HG03571 (cell line): Measurements from ENCODE around the gene MARK3.

ENCODE experiments used
- ATAC-seq: cut with Tn5 transposase; IDR thresholded peaks from one replicate; pipeline ENCODE4 v1.9.1; 2021; ENCODE audit not compliant: unreplicated experiment

MARK3 gene

DNA sequence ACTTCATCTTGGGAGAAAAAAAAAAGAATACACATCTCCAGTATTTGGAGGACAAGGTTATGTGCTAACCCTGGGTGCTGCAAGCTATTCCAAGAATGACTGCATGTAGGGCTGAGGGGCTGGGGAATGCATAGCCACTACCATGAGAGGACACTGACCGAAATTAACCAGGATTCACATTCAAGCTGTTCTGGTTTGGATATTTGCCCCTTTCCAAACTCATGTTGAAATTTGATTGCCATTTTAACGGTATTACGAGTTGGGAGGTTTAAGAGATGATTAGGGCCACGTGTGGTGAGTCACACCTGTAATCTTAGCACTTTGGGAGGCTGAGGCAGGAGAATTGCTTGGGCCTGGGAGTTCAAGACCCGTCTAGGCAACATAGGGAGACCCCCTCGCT is 18.5 kb upstream of the MARK3 start:
- no peak for ATAC-seq

DNA sequence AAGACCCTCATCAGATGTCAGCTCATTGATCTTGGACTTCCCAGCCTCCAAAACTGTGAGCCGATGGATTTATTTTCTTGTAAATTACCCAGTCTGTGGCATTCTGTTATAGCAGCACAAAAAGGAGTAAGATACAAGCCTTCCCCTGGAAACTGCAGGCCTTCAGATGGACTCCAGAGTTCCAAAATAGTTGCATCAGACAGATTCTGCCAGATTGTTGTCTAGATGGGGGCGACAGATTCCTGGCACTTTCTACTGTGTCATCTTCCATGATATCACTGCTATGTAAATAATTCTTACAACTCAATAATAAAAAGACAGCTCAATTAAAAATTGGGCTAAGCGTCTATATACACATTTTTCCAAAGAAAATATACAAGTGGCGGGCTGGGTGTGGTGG is 17.2 kb upstream of the MARK3 start:
- no peak for ATAC-seq

DNA sequence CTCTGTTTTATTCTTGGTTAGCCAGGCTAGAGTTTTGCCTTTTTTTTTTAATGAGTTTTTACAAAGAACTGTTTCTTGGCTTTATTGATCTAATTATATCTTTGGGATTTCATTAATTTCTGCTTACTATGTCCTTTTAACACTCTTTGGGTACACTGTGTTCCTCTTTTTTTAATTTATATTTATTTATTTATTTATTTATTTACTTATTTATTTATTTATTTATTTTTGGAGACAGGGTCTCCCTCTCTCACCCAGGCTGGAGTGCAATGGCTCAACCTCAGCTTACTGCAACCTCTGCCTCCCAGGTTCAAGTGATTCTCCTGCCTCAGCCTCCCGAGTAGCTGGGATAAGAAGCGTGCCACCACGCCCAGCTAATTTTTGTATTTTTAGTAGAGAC is 15.1 kb upstream of the MARK3 start:
- ATAC-seq = no peak

DNA sequence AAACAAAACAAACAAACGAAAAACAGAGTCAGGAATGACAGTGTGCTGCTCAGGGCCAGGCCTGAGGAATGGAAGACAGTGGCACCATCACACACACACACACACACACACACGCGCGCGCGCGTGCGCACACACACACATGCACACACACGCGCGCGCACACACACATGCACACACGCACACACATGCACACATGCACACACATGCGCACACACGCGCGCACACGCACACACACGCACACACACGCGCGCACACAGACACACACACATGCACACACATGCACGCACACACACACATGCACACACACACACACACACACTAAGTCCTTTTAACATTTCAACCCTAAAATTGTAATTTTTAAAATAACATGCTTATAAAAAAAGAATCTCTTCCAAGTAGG is 13.2 kb upstream of the MARK3 start:
- no peak for ATAC-seq

DNA sequence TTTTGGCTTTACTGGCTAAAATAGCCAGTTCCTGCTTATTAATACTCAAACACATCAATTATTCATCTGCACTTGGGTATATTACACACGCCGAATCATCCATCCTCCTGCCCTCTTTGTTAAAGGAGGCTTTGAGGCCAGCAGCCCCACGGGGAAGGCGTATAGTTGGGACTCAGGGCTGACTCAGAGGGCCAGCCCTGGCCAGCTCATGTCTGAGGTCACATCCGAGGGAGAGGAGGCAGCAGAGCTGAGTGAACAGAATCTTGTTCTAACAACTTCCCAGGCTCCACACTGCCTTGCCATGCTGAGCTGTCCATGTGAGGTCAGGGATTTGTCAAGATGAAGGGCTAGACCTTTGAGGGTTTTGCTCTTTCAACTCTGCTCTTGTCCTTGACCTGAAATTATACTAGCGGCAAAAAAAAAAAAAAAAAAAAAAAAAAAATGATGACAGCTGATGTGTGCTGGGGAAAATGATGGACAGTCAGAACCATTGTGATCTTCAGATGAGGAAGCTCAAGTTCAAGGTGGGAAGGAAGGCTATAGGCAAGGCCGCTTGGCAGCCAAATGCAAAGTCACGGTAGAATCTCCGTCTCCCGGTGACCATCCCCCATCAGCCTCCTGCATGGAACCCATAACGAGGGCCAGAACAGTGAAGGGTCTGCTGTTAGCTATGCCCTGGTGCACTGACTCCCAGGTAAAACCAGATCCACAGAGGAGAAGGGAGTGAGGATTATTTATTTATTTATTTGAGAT is 12.5 kb upstream of the MARK3 start:
- ATAC-seq = no peak

DNA sequence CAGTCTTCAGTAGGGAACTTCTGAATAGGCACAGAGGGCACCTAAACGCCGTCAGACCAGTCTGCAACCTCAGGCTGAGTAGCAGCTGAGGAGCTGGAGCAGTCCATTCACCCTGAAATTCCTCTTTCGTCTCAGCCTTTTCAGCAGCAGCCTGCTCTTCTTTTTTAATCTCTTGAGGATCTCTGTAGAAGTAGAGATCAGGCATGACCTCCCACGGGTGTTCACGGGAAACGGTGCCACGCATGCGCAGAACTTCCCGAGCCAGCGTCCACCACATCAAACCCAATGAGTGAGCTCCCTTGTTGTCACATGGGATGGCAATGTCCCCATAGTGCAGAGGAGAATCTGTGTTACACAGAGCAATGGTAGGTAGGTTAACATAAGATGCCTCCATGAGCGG is 11.1 kb upstream of the MARK3 start:
- ATAC-seq = no peak

DNA sequence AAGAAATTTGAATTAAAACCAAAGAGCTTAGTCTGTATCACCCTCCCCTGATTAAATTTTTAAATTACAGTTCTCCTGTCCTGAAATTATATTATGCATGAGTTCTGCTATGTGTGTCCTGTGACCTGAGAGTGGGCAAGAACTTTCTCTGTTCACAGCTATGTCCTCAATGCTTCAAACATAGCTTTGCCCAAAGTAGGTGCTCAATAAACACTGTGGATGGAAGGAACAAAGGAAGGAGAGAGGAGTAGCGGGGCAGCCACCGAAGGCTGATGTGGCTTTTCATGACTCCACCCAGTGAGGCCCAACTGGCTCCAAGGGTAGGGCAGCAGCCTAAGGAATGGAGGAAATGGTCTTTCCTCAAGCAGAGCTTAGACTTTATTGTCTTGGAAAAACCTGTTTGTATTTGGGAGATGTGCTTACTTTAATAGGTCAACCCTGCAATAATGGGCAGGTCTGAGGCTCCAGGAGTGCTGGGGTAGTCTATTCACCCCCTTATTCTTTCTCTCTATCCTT is 7.6 kb upstream of the MARK3 start:
- ATAC-seq = no peak

DNA sequence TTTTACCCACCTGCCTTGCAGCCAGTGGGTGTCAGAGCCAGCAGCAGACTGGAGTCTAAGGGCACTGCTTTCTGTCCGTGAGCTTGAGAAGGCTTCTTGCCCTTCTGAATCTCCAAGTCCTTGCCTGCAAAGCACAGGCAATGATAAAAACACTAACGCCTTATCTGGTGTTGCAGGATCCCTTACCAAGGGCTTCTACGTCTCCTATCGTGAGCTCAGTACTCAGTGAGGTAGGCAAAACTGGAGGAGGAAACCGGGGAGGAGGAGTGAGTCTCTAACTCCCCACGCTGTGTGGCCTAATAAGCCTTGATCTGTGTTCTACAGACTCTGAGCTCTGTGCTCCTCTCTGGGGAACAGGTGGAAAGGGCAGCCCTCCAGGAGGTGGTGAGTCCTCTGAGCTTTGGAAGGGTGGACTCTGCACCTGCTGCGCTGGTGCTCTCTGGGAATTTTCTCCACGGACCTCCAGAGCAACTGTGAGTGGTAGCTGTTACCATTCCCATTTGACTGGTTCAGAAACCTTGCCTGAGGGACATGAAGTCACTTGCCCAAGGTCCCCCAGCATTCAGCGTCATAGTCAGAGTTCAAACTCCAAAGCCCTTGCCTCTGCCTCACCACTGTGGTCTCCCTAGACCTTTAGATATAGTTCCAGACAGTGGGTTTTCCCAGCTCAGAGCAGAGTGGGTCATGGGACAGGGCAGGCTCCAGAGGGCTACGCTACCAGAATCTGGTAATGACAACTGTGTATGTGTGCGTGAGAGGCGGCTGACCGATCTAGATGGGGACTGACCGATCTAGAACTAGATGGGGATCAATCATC is 7.0 kb upstream of the MARK3 start:
- ATAC-seq = no peak

DNA sequence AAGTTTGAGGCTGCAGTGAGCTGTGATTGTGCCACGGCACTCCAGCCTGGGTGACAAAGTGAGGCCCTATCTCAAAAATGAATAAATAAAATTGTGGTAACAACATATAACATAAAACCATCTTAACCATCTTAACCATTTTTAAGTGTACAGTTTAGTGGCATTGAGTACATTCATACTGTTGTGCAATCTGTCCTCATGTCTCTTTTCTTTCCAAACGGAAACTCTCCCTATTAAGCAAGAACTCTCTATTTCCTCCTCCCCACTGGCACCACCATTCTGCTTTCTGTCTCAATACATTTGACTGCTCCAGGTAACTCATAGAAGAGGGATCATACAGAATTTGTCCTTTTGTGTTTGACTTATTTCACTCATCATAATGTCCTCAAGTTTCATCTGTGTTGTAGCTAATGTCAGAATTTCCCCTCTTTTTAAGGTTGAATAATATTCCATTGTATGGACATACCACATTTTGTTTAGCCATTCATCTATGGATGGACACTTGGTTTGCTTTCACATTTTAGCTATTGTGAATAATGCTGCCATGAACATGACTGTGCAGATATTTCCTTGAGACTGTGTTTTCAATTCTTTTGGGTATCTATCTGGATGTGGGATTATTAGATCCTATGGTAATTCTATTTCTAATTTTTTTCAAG is 4.4 kb upstream of the MARK3 start:
- ATAC-seq = no peak

DNA sequence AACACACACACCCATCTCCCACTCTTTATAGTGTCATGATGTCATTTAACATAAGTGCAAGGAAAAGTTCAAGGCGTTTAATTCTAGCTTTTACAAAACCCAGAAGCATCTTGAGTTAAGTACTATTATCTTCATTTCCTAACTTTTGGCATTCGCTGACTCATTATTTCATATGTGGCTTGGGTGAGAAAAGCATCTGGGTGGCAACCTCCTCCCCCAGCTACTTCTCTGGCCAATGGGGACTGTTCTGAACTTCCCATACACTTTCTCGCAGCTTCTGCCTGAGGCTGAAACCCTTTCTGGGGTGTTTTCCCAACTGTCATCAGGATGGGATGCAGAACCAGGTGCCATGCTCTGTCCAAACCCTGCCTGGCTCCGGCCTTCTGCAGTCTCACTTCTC is 2.8 kb upstream of the MARK3 start:
- ATAC-seq = no peak

DNA sequence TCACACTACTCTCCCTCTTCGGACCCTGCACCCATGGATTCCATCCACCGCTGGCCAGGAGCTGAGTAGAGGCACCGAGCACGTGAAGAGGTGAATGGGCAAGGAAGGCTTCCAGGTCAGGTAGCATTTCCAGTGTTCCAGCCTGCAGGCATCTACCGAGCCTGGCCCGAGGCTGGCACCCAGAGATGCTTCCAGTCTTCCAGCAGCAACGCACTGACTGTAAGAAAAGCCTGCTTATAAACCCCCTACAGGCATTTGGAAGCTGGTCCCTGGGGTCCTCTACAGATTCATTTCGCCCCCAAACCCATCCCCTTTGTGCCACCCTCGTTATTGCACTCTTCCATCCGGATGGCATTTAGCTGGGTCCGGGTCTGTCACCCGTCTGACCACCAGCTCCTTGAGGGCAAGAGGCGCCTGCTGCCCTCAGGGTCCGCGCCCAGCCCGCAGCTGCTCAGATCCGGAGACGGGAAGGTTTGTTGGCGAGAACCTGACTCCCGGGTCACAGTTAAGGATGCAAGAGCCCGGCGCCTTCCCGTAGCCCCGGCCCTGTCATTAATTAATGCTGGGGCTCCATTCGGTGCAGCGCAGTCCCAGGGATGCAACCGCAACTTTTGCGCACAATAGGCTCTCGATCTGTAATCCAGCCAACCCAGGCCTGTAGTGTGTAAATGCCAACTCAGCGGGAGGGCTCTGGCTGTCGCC is 614 bp upstream of the MARK3 start:
- ATAC-seq = no peak

DNA sequence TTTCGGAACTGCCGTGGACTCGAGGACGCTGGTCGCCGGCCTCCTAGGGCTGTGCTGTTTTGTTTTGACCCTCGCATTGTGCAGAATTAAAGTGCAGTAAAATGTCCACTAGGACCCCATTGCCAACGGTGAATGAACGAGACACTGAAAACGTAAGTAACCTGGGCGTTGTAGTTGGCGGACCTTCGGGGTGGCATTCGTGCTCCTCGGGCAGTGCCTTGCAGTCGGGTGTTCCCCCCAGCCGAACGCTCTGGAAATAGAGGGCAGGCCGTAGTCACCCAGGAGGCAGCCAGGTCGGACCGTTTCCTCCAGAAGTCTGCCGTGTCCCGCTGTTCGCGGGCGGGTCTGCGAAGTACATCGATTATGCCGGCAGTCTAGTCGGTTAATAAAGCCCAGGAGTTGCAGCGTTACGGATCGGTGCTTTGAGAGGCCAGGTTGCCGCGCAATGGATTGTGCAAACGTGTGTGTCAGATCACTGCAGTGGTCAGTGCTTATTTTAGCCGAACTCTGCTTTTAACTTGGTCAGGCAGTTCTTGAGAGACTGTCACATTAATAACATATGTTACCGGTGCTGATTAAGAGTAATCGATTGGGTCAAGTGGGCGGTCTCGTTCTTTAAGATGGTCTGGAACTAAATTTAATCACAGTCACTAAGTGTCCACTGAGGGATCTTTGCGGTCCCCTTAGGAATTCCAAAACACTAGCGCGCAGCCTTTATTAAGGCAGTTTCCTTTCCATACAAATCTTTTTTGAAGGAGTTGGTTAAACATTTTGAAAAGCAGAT is 906 bp downstream of the MARK3 start:
- no peak for ATAC-seq

DNA sequence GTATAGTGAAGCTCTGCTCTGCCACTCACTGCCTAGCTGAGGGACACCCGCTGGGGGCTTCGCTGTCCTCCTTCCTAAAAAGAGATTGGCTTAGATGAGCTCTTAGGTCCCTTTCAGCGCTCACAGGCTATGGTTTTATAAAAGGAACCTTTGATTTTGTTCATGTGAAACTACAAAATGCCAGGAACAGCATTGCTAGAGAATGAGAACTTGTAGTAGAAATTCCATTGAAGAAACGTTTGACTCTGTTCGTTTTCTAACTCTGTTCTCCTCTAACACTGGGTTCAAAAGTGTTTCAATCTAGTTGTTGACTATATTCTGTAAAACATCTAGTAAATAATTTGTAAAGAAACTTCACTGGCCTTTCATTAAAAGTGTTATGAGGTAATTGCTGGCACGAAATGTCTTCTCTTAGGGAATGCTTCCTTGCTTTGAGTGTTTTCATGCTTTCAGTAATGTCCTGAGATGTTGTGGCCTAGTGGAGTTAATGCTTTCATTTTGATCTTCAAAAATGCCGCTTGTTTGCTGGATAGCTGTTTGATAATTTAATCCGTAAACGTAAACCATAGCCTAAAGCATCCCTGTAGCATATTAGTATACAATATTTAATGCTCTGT is 1.6 kb downstream of the MARK3 start:
- no peak for ATAC-seq

DNA sequence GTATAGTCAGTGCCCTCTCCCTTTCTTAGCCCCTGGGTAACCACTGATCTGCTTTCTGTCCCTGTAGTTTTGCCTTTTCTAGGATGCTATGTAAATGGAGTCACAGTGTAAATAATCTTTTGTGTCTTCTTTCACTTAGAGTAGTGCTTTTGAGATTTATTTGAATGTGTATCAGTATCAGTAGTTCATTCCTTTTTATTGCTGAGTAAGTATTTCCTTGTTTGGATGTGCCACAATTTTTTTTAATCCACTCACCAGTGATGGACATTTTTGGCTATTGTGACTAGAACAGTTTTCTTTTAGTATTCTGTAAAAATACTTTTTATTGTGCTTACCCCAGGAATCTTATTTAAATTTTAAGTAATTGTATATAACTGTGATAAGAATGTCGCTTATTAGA is 3.4 kb downstream of the MARK3 start:
- ATAC-seq = no peak

DNA sequence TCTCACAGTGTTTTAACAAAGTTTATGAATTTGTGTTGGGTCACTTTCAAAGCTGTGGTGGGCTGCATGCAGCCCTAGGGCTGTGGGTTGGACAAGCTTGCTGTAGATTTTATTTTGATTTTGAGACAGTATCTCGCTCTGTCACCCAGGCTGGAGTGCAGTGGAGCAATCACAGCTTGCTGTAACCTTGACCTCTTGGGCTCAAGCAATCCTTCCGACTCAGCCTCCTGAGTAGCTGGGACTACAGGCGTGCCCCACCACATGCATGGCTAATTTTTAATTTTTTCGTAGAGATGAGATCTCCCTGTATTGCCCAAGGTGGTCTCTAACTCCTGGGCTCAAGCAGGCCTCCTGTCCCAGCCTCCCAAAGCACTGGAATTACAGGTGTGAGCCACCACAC is 5.4 kb downstream of the MARK3 start:
- no peak for ATAC-seq

DNA sequence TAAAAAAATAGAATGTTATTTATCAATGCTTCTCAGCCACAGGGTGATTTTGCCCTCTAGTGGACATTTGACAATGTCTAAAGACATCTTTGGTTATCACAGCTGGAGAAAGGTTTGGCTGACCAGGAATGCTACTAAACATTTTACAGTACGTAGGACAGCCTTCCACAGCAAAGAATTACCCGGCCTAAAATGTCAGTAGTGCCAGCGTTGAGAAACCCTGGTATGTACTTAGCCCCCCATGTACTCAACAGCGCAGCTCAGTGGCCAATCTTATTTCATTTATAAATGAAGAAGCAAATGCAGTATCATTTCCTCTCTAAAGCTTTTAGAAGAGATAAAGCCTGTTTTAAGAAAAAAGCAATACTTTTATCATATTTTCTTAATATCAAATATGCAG is 5.8 kb downstream of the MARK3 start:
- no peak for ATAC-seq

DNA sequence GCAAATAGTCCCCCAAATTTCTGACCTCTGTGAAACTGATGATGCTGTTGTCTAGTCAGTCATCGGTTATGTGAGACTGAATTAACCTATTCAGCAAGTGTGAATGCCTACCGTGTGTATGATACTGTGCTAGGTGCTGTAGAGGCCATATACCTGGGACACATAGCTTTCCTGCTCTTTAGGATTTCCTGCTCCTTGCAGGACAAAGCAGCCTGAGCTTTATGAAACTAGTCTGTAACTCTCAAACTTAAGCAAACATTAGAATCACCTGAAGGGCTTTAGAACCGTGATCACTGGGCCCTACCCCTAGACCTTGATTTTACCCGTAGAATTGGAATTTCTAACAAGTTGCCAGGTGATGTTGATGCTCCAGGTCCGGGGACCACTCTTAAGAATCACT is 6.9 kb downstream of the MARK3 start:
- no peak for ATAC-seq

DNA sequence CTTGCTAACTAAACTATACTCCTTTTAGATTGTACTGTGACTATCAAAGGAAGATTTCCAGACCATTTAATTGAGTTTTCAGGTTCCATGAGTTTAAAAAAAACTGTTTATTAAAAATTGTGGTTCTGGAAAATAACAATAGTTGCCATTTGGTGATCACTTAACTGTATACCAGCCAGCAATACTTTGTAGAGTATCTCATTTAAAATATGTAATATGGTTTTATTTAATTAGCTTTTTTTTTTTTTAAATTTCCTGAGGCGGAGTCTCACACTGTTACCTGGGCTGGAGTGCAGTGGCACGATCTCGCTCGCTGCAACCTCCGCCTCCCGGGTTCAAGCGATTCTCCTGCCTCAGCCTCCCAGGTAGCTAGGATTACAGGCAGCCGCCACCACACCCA is 7.4 kb downstream of the MARK3 start:
- ATAC-seq = no peak

DNA sequence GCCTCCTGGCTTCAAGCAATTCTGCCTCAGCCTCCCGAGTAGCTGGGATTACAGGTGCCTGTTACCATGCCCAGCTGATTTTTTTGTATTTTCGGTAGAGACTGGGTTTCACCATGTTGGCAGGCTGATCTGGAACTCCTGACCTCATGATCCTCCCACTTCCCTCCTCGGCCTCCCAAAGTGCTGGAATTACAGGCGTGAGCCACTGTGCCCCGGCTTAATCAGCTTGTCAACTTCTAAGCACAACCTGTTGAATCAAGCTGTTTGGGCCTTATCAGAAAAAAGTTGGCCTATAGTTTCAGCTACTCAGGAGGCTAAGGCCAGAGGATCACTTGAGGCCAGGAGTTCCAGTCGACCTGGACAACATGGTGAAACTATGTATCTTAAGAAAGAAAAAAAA is 7.9 kb downstream of the MARK3 start:
- no peak for ATAC-seq
